ENCODE data around the gene ATP1A4. TPM values are rescaled to one million over a fixed set of nuclear protein-coding genes. Genes with fewer than 3 reads are reported as not detected.

ATP1A4 gene
- total and polyA plus RNA-seq, 10 of the 15 experiments (the other 5 are each of a cell fraction or from before 2014, with no cell fraction given), result 0.31 to 1.0 (median 0.54) TPM

- TF ChIP-seq CBFB (IDR thresholded peaks at IDR 0.05; ENCODE audit: low read depth) (no peak), MTA3 (IDR thresholded peaks at IDR 0.05; ENCODE audit: borderline replicate concordance, low read length) (no peak), CREB1 (IDR thresholded peaks at IDR 0.05; ENCODE audit: low read depth) (no peak)
- TF ChIP-seq, protein P1, sequence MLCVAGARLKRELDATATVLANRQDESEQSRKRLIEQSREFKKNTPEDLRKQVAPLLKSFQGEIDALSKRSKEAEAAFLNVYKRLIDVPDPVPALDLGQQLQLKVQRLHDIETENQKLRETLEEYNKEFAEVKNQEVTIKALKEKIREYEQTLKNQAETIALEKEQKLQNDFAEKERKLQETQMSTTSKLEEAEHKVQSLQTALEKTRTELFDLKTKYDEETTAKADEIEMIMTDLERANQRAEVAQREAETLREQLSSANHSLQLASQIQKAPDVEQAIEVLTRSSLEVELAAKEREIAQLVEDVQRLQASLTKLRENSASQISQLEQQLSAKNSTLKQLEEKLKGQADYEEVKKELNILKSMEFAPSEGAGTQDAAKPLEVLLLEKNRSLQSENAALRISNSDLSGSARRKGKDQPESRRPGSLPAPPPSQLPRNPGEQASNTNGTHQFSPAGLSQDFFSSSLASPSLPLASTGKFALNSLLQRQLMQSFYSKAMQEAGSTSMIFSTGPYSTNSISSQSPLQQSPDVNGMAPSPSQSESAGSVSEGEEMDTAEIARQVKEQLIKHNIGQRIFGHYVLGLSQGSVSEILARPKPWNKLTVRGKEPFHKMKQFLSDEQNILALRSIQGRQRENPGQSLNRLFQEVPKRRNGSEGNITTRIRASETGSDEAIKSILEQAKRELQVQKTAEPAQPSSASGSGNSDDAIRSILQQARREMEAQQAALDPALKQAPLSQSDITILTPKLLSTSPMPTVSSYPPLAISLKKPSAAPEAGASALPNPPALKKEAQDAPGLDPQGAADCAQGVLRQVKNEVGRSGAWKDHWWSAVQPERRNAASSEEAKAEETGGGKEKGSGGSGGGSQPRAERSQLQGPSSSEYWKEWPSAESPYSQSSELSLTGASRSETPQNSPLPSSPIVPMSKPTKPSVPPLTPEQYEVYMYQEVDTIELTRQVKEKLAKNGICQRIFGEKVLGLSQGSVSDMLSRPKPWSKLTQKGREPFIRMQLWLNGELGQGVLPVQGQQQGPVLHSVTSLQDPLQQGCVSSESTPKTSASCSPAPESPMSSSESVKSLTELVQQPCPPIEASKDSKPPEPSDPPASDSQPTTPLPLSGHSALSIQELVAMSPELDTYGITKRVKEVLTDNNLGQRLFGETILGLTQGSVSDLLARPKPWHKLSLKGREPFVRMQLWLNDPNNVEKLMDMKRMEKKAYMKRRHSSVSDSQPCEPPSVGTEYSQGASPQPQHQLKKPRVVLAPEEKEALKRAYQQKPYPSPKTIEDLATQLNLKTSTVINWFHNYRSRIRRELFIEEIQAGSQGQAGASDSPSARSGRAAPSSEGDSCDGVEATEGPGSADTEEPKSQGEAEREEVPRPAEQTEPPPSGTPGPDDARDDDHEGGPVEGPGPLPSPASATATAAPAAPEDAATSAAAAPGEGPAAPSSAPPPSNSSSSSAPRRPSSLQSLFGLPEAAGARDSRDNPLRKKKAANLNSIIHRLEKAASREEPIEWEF (IDR thresholded peaks at IDR 0.05; ENCODE audit: insufficient replicate concordance, low read depth, low read length), result no peak
Observed at GRCh38 chr1:160159846-160160245, 8.4 kb downstream of the ATP1A4 start (continued).

DNA sequence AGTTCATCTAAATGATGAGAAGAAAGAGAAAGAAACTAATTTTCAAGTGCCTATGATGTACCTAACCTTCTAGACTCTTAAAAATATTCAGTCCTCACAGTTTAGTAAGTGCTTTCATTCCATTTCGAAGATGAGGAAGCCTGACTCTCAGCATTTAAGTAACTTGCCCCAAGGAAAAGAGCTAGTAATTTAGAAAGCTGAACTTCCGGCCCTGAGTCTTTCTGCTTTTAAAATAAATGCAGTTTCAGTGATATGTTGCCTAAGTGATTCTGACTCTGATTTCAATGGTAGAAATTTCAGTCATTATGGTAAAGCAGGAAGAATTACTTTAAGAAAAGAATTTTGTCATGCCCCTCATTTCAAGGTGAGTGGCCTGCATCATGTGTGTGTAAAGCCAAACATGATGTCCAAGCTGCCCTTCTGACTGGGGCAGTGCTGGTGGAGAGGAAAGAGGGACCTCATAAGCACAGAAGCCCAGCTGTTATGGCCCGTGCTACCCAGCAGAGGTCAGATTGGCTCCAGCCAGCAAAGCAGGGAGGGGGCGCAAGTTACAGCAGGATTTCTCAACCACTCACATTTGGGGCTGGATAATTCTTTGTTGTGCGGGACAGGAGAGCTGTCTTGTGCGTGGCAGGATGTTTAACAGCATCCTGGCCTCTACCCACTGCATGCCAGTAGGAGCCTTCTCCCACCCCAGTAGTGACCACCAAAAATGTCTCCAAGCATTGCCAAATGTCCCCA, 10.7 kb downstream of the ATP1A4 start:
- H2AFZ ChIP-seq (ENCODE audit: control insufficient read depth, low read depth, low read length), result peak overlapping the region; percentile 10; the same call in 1 of the 2 replicates
- 48% methylated on average over 6 of the region's 6 CpGs for whole genome bisulfite sequencing (ENCODE audit: insufficient coverage, insufficient replicate concordance, low lambda C conversion rate, missing lambda C conversion rate)
- no peaks in the 10 kb centered on the region for H3K9me3 ChIP-seq (replicated peaks; ENCODE audit: control insufficient read depth, insufficient read depth, low read length)
- no peak overlapping the region for H3K4me3 ChIP-seq
- ChIA-PET RAD21 (ENCODE audit: unreplicated experiment) (interaction anchor here (0.5 to 2.0 kb wide), 7 partner anchors 16 to 214 kb away, joined by 3 to 4 read pairs (median 4); no protein-coding TSS in a partner anchor), CTCF (interaction anchor here (0.6 to 4.0 kb wide), 12 partner anchors 17 to 217 kb away, joined by 3 to 26 read pairs (median 4); no protein-coding TSS in a partner anchor), POLR2A (no interaction called here), SMC1A (ENCODE audit: uncharacterized antibody, unreplicated experiment) (interaction anchor here (0.6 to 1.9 kb wide), 12 partner anchors 14 to 214 kb away, joined by 3 to 13 read pairs (median 4); partner anchors contain the start of gene PEX19)
- FAIRE-seq (no peak), DNase-seq (ENCODE audit: low read depth, low spot score) (no peak), ATAC-seq (peak; percentile 92)
- peak overlapping the region; percentile 73 for H3K4me2 ChIP-seq (ENCODE audit: control insufficient read depth, insufficient read depth)
- intact Hi-C loops (cut with micrococcal nuclease; ENCODE audit: unreplicated experiment) (no loop called here), in situ Hi-C loops (cut with MboI) (no loop called here)
- no peak overlapping the region for H3K9ac ChIP-seq (ENCODE audit: control insufficient read depth, insufficient read depth, low read length)
- H3K36me3 ChIP-seq (ENCODE audit: control insufficient read depth in 2 of 2, insufficient read depth in 2 of 2, low read length in 1 of 2), result no peaks in the 10 kb centered on the region
- H3K27me3 ChIP-seq (replicated peaks in 1 of 2; ENCODE audit: control insufficient read depth in 2 of 2, insufficient read depth in 2 of 2, low read length in 1 of 2), result no peaks in the 10 kb centered on the region; a peak in 1 of 4 replicates
- H4K20me1 ChIP-seq (ENCODE audit: control insufficient read depth, insufficient read depth), result no peaks in the 10 kb centered on the region
- peaks cover 17% of the 10 kb centered on the region for H3K4me1 ChIP-seq (ENCODE audit: control insufficient read depth, insufficient read depth, low read length)
- H3K27ac ChIP-seq (ENCODE audit: control insufficient read depth, insufficient read depth), result no peak overlapping the region
- BruUV-seq (replicated peaks), result no TSS peak
- H3K79me2 ChIP-seq (ENCODE audit: control insufficient read depth, insufficient read depth, low read length), result no peaks in the 10 kb centered on the region
- TF ChIP-seq USF2 (IDR thresholded peaks at IDR 0.05; ENCODE audit: borderline replicate concordance, low read depth, low read length) (no peak), TCF12 (IDR thresholded peaks at IDR 0.05; ENCODE audit: low read depth, low read length) (no peak), SMARCA5 (IDR thresholded peaks at IDR 0.05) (0 out of 2 replicates have a peak, but pooled peaks have one; percentile 30), IRF5 (IDR thresholded peaks at IDR 0.05; ENCODE audit: borderline replicate concordance) (no peak), YY1 (IDR thresholded peaks at IDR 0.05; ENCODE audit: low read depth, low read length) (peak; percentile 11; the same call in 1 of the 2 replicates), SMC3 (IDR thresholded peaks at IDR 0.05; ENCODE audit: borderline replicate concordance, low read length) (peak; percentile 37; the same call in 1 of the 2 replicates)
- TF ChIP-seq, protein P2, sequence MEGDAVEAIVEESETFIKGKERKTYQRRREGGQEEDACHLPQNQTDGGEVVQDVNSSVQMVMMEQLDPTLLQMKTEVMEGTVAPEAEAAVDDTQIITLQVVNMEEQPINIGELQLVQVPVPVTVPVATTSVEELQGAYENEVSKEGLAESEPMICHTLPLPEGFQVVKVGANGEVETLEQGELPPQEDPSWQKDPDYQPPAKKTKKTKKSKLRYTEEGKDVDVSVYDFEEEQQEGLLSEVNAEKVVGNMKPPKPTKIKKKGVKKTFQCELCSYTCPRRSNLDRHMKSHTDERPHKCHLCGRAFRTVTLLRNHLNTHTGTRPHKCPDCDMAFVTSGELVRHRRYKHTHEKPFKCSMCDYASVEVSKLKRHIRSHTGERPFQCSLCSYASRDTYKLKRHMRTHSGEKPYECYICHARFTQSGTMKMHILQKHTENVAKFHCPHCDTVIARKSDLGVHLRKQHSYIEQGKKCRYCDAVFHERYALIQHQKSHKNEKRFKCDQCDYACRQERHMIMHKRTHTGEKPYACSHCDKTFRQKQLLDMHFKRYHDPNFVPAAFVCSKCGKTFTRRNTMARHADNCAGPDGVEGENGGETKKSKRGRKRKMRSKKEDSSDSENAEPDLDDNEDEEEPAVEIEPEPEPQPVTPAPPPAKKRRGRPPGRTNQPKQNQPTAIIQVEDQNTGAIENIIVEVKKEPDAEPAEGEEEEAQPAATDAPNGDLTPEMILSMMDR (IDR thresholded peaks at IDR 0.05 in 2 of 3, conservative IDR thresholded peaks at IDR 0.05 in 1 of 3; ENCODE audit: control insufficient read depth in 2 of 3, extremely low read depth in 1 of 3, insufficient read depth in 1 of 3, low read depth in 3 of 3, low read length in 3 of 3), result peak; percentile 51 to 63 (median 60); a peak in 5 of 6 replicates
